HepG2 (cell line): ENCODE data around the gene FGF21. TPM values are rescaled to one million over a fixed set of nuclear protein-coding genes. Genes with fewer than 3 reads are reported as not detected.

Experiments used
- BRD4 ChIP-seq: sonication (generic); formaldehyde crosslinking; IDR thresholded peaks from 2 replicates; pipeline ENCODE4 v1.4.0; 2020; ENCODE audit warnings: missing genetic modification reagents
- CBX1 ChIP-seq: IDR thresholded peaks from one replicate; pipeline ENCODE4 v1.6.1; 2016; ENCODE audit warnings: antibody characterized with exemption, low read depth
- GABPA ChIP-seq, 2 experiments: IDR thresholded peaks; 2 replicates each; pipeline ENCODE4 v1.6.1; 2011 to 2016; ENCODE audit warnings: low read depth in 2 of 2, low read length in 1 of 2, missing biosample characterization in 1 of 2, missing genetic modification characterization in 1 of 2
- PTBP1 ChIP-seq: fragments of 200-400 bp; formaldehyde crosslinking; IDR thresholded peaks from 2 replicates; pipeline ENCODE4 v1.6.1; 2018; ENCODE audit warnings: low read length, low read depth; ENCODE audit not compliant: poor library complexity, severe bottlenecking
- RXRB ChIP-seq: IDR thresholded peaks from 2 replicates; pipeline ENCODE4 v1.6.1; 2016; ENCODE audit warnings: borderline replicate concordance, missing genetic modification reagents, missing compliant biosample characterization
- SP140L ChIP-seq: sonication (generic); formaldehyde crosslinking; IDR thresholded peaks from 2 replicates; pipeline ENCODE4 v1.4.0; 2020; ENCODE audit warnings: missing genetic modification reagents, borderline replicate concordance
- SSRP1 ChIP-seq: IDR thresholded peaks from 2 replicates; pipeline ENCODE4 v1.6.1; 2016; ENCODE audit warnings: control low read depth
- TGIF2 ChIP-seq: IDR thresholded peaks from 2 replicates; pipeline ENCODE4 v1.6.1; 2016; ENCODE audit warnings: control low read depth, missing compliant biosample characterization
- ZBTB1 ChIP-seq: sonication (generic); formaldehyde crosslinking; IDR thresholded peaks from 2 replicates; pipeline ENCODE4 v1.4.0; 2020; ENCODE audit warnings: missing genetic modification reagents, borderline replicate concordance
- ZNF160 ChIP-seq: sonication (generic); formaldehyde crosslinking; IDR thresholded peaks from 2 replicates; pipeline ENCODE4 v1.8.0; 2022; ENCODE audit warnings: mild to moderate bottlenecking, inconsistent platforms, missing genetic modification reagents
- ZNF335 ChIP-seq: sonication (generic); formaldehyde crosslinking; IDR thresholded peaks from 2 replicates; pipeline ENCODE4 v1.4.0; 2020; ENCODE audit warnings: missing genetic modification reagents
- ZNF383 ChIP-seq: sonication (generic); formaldehyde crosslinking; IDR thresholded peaks from 2 replicates; pipeline ENCODE4 v1.4.0; 2020; ENCODE audit warnings: missing genetic modification reagents, mild to moderate bottlenecking, borderline replicate concordance
- ZNF484 ChIP-seq: sonication (generic); formaldehyde crosslinking; IDR thresholded peaks from 2 replicates; pipeline ENCODE4 v1.5.1; 2020; ENCODE audit warnings: mild to moderate bottlenecking, low read depth, missing genetic modification reagents, borderline replicate concordance
- ZNF709 ChIP-seq: sonication (generic); formaldehyde crosslinking; IDR thresholded peaks from 2 replicates; pipeline ENCODE4 v1.5.0; 2020; ENCODE audit warnings: mild to moderate bottlenecking, missing genetic modification reagents
- ZNF761 ChIP-seq: sonication (generic); formaldehyde crosslinking; conservative IDR thresholded peaks from 2 replicates; pipeline ENCODE4 v1.4.0; 2020; ENCODE audit warnings: mild to moderate bottlenecking, missing genetic modification reagents
- ZNF781 ChIP-seq: sonication (generic); formaldehyde crosslinking; IDR thresholded peaks from 2 replicates; pipeline ENCODE4 v1.5.1; 2020; ENCODE audit warnings: borderline replicate concordance, mild to moderate bottlenecking, missing genetic modification reagents; ENCODE audit errors: not compliant biosample characterization
- ZNF816 ChIP-seq: sonication (generic); formaldehyde crosslinking; IDR thresholded peaks from 2 replicates; pipeline ENCODE4 v1.8.0; 2022; ENCODE audit warnings: missing genetic modification reagents, mild to moderate bottlenecking, borderline replicate concordance
- ZNF841 ChIP-seq: sonication (generic); formaldehyde crosslinking; IDR thresholded peaks from 2 replicates; pipeline ENCODE4 v1.8.1; 2023; ENCODE audit warnings: missing genetic modification reagents, borderline replicate concordance
- polyA plus RNA-seq, 8 experiments: library from polyadenylated mRNA; depleted of rRNA in 3 of 8; stranded (reverse) in 7 of 8; unstranded in 1 of 8; fragments of >200 nt; fragmentation: Illumina TruSeq in 4 of 8; extraction: Trizol in 4 of 8; gene quantifications; 2 replicates each; pipeline versions ENCODE4 v1.2.1 to v1.2.3, GENCODE V29; 2011 to 2016; ENCODE audit warnings: low read depth in 4 of 8, missing spikeins in 1 of 8, mixed read lengths in 1 of 8; ENCODE audit not compliant: insufficient read depth in 1 of 8
- total RNA-seq, 5 experiments: library from RNA; depleted of rRNA; stranded (reverse); fragments of >200 nt; fragmentation: Illumina TruSeq; extraction: Trizol; gene quantifications; 2 replicates each; pipeline ENCODE4 v1.2.3, GENCODE V29; 2016; ENCODE audit warnings: low read depth in 1 of 5
- TF ChIP-seq, protein P1 (sequence below): sonication (generic); formaldehyde crosslinking; IDR thresholded peaks from 2 replicates; pipeline ENCODE4 v1.5.1; 2020; ENCODE audit warnings: missing genetic modification reagents, mild to moderate bottlenecking, borderline replicate concordance
- TF ChIP-seq, protein P2 (sequence below): IDR thresholded peaks from 2 replicates; pipeline ENCODE4 v1.6.1; 2016; ENCODE audit warnings: low read depth, missing genetic modification reagents, missing compliant biosample characterization
- TF ChIP-seq, protein P3 (sequence below): sonication (generic); formaldehyde crosslinking; IDR thresholded peaks from 2 replicates; pipeline ENCODE4 v1.4.0; 2020; ENCODE audit warnings: mild to moderate bottlenecking, missing genetic modification reagents
- TF ChIP-seq, protein P4 (sequence below): IDR thresholded peaks from 2 replicates; pipeline ENCODE4 v1.6.1; 2018; ENCODE audit warnings: missing genetic modification reagents, mild to moderate bottlenecking, missing compliant biosample characterization

Gene FGF21
- total and polyA plus RNA-seq, 2 of the 13 experiments (the other 11 are each of a cell fraction or from before 2014, with no cell fraction given): 0.17 TPM; not detected in 1

DNA sequence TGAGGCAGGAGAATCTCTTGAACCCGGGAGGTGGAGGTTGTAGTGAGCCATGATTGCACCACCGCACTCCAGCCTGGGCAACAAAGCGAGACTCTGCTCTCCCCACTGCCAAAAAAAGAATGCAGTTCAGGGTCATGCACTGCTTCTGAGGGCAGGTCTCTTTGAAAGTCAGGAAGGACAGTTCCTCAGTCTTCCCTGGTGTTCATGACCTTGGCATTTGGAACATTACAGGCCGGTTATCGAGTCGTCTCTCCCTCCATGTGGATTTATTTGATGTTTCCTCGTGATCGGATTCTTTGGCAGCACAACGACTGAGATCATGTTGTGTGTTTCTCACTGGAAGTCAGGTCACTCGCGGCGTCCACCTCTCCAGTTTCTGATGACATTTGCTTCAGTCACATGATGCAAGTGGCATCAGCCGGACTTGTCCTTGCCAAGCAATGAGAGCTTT is 17.2 kb downstream of the FGF21 start (continued):
- TF ChIP-seq ZNF781 (CRISPR knock-in tag): no peak
- TF ChIP-seq PTBP1: no peak
- TF ChIP-seq, protein P1, sequence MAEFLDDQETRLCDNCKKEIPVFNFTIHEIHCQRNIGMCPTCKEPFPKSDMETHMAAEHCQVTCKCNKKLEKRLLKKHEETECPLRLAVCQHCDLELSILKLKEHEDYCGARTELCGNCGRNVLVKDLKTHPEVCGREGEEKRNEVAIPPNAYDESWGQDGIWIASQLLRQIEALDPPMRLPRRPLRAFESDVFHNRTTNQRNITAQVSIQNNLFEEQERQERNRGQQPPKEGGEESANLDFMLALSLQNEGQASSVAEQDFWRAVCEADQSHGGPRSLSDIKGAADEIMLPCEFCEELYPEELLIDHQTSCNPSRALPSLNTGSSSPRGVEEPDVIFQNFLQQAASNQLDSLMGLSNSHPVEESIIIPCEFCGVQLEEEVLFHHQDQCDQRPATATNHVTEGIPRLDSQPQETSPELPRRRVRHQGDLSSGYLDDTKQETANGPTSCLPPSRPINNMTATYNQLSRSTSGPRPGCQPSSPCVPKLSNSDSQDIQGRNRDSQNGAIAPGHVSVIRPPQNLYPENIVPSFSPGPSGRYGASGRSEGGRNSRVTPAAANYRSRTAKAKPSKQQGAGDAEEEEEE (CRISPR knock-in tag): no peak
- TF ChIP-seq SP140L (CRISPR knock-in tag): no peak
- TF ChIP-seq, protein P2, sequence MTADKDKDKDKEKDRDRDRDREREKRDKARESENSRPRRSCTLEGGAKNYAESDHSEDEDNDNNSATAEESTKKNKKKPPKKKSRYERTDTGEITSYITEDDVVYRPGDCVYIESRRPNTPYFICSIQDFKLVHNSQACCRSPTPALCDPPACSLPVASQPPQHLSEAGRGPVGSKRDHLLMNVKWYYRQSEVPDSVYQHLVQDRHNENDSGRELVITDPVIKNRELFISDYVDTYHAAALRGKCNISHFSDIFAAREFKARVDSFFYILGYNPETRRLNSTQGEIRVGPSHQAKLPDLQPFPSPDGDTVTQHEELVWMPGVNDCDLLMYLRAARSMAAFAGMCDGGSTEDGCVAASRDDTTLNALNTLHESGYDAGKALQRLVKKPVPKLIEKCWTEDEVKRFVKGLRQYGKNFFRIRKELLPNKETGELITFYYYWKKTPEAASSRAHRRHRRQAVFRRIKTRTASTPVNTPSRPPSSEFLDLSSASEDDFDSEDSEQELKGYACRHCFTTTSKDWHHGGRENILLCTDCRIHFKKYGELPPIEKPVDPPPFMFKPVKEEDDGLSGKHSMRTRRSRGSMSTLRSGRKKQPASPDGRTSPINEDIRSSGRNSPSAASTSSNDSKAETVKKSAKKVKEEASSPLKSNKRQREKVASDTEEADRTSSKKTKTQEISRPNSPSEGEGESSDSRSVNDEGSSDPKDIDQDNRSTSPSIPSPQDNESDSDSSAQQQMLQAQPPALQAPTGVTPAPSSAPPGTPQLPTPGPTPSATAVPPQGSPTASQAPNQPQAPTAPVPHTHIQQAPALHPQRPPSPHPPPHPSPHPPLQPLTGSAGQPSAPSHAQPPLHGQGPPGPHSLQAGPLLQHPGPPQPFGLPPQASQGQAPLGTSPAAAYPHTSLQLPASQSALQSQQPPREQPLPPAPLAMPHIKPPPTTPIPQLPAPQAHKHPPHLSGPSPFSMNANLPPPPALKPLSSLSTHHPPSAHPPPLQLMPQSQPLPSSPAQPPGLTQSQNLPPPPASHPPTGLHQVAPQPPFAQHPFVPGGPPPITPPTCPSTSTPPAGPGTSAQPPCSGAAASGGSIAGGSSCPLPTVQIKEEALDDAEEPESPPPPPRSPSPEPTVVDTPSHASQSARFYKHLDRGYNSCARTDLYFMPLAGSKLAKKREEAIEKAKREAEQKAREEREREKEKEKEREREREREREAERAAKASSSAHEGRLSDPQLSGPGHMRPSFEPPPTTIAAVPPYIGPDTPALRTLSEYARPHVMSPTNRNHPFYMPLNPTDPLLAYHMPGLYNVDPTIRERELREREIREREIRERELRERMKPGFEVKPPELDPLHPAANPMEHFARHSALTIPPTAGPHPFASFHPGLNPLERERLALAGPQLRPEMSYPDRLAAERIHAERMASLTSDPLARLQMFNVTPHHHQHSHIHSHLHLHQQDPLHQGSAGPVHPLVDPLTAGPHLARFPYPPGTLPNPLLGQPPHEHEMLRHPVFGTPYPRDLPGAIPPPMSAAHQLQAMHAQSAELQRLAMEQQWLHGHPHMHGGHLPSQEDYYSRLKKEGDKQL: no peak; the same call in 1 of the 2 replicates
- TF ChIP-seq RXRB (CRISPR knock-in tag): peak; percentile 90
- TF ChIP-seq ZNF160 (CRISPR knock-in tag): no peak
- TF ChIP-seq, protein P3, sequence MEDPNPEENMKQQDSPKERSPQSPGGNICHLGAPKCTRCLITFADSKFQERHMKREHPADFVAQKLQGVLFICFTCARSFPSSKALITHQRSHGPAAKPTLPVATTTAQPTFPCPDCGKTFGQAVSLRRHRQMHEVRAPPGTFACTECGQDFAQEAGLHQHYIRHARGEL (CRISPR knock-in tag): no peak
- no peak for TF ChIP-seq BRD4 (CRISPR knock-in tag)
- TF ChIP-seq ZNF816 (CRISPR knock-in tag): no peak
- TF ChIP-seq CBX1: no peak
- no peak for TF ChIP-seq GABPA (IDR thresholded peaks at IDR 0.05; ENCODE audit: low read depth, low read length)
- TF ChIP-seq GABPA (CRISPR knock-in tag; IDR thresholded peaks at IDR 0.05; ENCODE audit: low read depth): peak; percentile 51; the same call in 1 of the 2 replicates
- TF ChIP-seq, protein P4, sequence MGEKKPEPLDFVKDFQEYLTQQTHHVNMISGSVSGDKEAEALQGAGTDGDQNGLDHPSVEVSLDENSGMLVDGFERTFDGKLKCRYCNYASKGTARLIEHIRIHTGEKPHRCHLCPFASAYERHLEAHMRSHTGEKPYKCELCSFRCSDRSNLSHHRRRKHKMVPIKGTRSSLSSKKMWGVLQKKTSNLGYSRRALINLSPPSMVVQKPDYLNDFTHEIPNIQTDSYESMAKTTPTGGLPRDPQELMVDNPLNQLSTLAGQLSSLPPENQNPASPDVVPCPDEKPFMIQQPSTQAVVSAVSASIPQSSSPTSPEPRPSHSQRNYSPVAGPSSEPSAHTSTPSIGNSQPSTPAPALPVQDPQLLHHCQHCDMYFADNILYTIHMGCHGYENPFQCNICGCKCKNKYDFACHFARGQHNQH (CRISPR knock-in tag): peak; percentile 23; the same call in 1 of the 2 replicates
- TF ChIP-seq TGIF2 (CRISPR knock-in tag): 0 out of 2 replicates have a peak, but pooled peaks have one; percentile 53
- TF ChIP-seq SSRP1 (CRISPR knock-in tag): no peak
- TF ChIP-seq ZNF335 (CRISPR knock-in tag): no peak
- TF ChIP-seq ZNF484 (CRISPR knock-in tag): no peak
- TF ChIP-seq ZNF761 (CRISPR knock-in tag): no peak
- TF ChIP-seq ZNF709 (CRISPR knock-in tag): no peak
- TF ChIP-seq ZBTB1 (CRISPR knock-in tag): no peak
- no peak for TF ChIP-seq ZNF841 (CRISPR knock-in tag)
- no peak for TF ChIP-seq ZNF383 (CRISPR knock-in tag)
